HT-29 (cell line): ENCODE results near the gene HOMEZ. TPM values are rescaled to one million over a fixed set of nuclear protein-coding genes. Genes with fewer than 3 reads are reported as not detected.
"Not testable (repeated sequence)": the region's sequence is repeated elsewhere in the genome, so short reads cannot be mapped to it uniquely, and the experiment has no call there.

Experiments used
- DNase-seq: peaks from one replicate; pipeline ENCODE4 v3.0.0-alpha.2; 2015; ENCODE audit warnings: low spot score
- total RNA-seq: library from RNA; depleted of rRNA; stranded (reverse); fragments of >200 nt; shearing (Covaris generic); gene quantifications from 2 replicates; pipeline ENCODE4 v1.2.3, GENCODE V29; 2014; rRNA removed

Gene HOMEZ
- 4.3 and 7.9 TPM in 2 replicates for total RNA-seq

- DNase-seq = peak; percentile 92
Measured at GRCh38 chr14:23286020-23286901, at the start of gene HOMEZ. TSS of gene HOMEZ (minus strand) at chr14:23286132. CDS start at chr14:23285952, 180 bp downstream.

GRCh38 chr14:23335623-23336022 lies 49.7 kb upstream of the HOMEZ start:
- DNase-seq = no peak

GRCh38 chr14:23327947-23328744 lies 42.2 kb upstream of the HOMEZ start:
- DNase-seq = peak; percentile 82

- DNase-seq = no peak
Measured at GRCh38 chr14:23326491-23327332, 40.8 kb upstream of the HOMEZ start.

GRCh38 chr14:23325746-23326145 lies 39.8 kb upstream of the HOMEZ start:
- DNase-seq = not testable (repeated sequence)

- no peak for DNase-seq
Measured at GRCh38 chr14:23324993-23325392, 39.1 kb upstream of the HOMEZ start.

GRCh38 chr14:23324455-23324846 lies 38.5 kb upstream of the HOMEZ start:
- DNase-seq = no peak

GRCh38 chr14:23323838-23324454 lies 38.0 kb upstream of the HOMEZ start:
- DNase-seq = no peak

GRCh38 chr14:23322568-23323517 lies 36.9 kb upstream of the HOMEZ start:
- no peak for DNase-seq

GRCh38 chr14:23321572-23322547 lies 35.9 kb upstream of the HOMEZ start:
- DNase-seq = peak; percentile 40

- peak; percentile 97 for DNase-seq
Measured at GRCh38 chr14:23320584-23321571, 34.9 kb upstream of the HOMEZ start, which contains the start of gene PABPN1. TSS of gene PABPN1 (plus strand) at chr14:23321457. CDS start at chr14:23321470, 13 bp downstream.

GRCh38 chr14:23319746-23320583 lies 34.0 kb upstream of the HOMEZ start:
- DNase-seq = no peak

- DNase-seq = no peak
Measured at GRCh38 chr14:23316300-23316699, 30.4 kb upstream of the HOMEZ start.

GRCh38 chr14:23310546-23310945 lies 24.6 kb upstream of the HOMEZ start:
- DNase-seq = no peak

GRCh38 chr14:23308721-23309445 lies 23.0 kb upstream of the HOMEZ start:
- no peak for DNase-seq
